Measurements from ENCODE around the gene VKORC1. TPM values are rescaled to one million over a fixed set of nuclear protein-coding genes. Genes with fewer than 3 reads are reported as not detected.

The VKORC1 gene
- total RNA-seq, 1 donor from 2014 or later, result 123 TPM

GRCh38 chr16:31092330-31092729 lies 2.3 kb downstream of the VKORC1 start:
- Histone ChIP-seq H3K27ac (no peak overlapping the region), H3K4me3 (no peak overlapping the region)
- intact Hi-C loops (cut with DNase I), result no loop called here

DNA sequence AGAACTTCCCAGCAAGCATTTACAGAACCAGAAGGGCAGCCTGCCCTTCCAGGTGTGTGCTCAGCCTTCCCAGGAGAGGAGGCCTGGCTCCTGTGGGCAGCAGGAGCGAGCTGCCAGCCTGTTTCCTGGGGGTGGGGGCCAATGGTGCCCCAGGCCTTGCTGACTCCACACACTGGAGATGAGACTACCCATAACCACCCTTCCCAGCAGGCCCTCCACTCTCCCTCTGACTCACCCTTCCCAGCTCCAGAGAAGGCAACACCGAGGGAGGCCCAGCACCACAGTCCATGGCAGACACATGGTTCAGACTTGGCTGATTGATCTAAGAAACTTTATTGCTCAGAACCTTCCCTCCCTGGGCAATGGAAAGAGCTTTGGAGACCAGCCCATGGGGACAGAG lies 4.1 kb downstream of the VKORC1 start:
- Histone ChIP-seq H3K4me1 (peaks cover 17% of the 10 kb centered on the region), H3K9me3 (no peaks in the 10 kb centered on the region), H3K36me3 (peaks cover 0 to 12% of the 10 kb centered on the region in 2 donors), H3K4me3 (no peak overlapping the region), H3K27me3 (no peaks in the 10 kb centered on the region), H3K27ac (no peak overlapping the region)
- TF ChIP-seq POLR2A (IDR thresholded peaks at IDR 0.05), result no peak
- no peak for TF ChIP-seq POLR2AphosphoS5 (IDR thresholded peaks at IDR 0.05; ENCODE audit: insufficient read depth in 1 of 2, low read depth in 1 of 2)
- no peak for TF ChIP-seq CTCF (IDR thresholded peaks at IDR 0.05)
- no peak for DNase-seq (ENCODE audit: extremely low spot score in 2 of 2)
- intact Hi-C loops (cut with DNase I), result no loop called here

More at GRCh38 chr16:31092330-31092729, 2.3 kb downstream of the VKORC1 start:
- H3K9me3 ChIP-seq, result no peaks in the 10 kb centered on the region
- H3K27me3 ChIP-seq, result no peaks in the 10 kb centered on the region
- TF ChIP-seq CTCF (IDR thresholded peaks at IDR 0.05) (no peak), POLR2AphosphoS5 (IDR thresholded peaks at IDR 0.05; ENCODE audit: insufficient read depth in 1 of 2, low read depth in 1 of 2) (no peak), POLR2A (IDR thresholded peaks at IDR 0.05) (no peak)
- DNase-seq (ENCODE audit: extremely low spot score in 2 of 2), result no peak
- H3K4me1 ChIP-seq, result peaks cover 17% of the 10 kb centered on the region
- H3K36me3 ChIP-seq, result peaks cover 0 to 10% of the 10 kb centered on the region in 2 donors

DNA sequence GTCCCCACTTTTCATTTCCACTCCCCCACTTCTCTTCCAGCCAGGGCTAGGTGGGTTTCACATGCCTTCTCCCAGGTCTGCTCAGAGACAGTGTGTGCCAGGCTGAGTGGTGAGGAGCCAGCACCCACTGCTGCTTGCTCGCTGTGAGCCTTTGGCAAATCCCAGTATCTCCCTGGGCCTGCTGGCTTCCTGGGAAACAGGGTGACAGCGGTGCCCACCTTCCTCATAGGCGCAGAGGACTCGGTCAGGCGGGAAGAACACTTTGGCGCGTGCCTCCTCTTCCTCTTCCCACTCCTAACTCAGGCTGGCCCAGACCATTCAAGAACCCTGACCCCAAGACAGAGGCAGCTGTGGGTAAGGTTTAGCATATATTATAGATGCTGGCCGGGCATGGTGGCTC lies 5.4 kb downstream of the VKORC1 start:
- Histone ChIP-seq H3K4me3 (no peak overlapping the region), H3K36me3 (peaks cover 0 to 18% of the 10 kb centered on the region in 2 donors), H3K9me3 (no peaks in the 10 kb centered on the region), H3K27me3 (no peaks in the 10 kb centered on the region), H3K4me1 (peaks cover 17% of the 10 kb centered on the region), H3K27ac (no peak overlapping the region)
- DNase-seq (ENCODE audit: extremely low spot score in 2 of 2), result no peak
- TF ChIP-seq CTCF (IDR thresholded peaks at IDR 0.05), result no peak
- TF ChIP-seq POLR2AphosphoS5 (IDR thresholded peaks at IDR 0.05; ENCODE audit: insufficient read depth in 1 of 2, low read depth in 1 of 2), result no peak
- no peak for TF ChIP-seq POLR2A (IDR thresholded peaks at IDR 0.05)
- intact Hi-C loops (cut with DNase I), result loop anchor here (10.0 kb wide), 1 partner anchor 56 kb away; no protein-coding TSS in a partner anchor

DNA sequence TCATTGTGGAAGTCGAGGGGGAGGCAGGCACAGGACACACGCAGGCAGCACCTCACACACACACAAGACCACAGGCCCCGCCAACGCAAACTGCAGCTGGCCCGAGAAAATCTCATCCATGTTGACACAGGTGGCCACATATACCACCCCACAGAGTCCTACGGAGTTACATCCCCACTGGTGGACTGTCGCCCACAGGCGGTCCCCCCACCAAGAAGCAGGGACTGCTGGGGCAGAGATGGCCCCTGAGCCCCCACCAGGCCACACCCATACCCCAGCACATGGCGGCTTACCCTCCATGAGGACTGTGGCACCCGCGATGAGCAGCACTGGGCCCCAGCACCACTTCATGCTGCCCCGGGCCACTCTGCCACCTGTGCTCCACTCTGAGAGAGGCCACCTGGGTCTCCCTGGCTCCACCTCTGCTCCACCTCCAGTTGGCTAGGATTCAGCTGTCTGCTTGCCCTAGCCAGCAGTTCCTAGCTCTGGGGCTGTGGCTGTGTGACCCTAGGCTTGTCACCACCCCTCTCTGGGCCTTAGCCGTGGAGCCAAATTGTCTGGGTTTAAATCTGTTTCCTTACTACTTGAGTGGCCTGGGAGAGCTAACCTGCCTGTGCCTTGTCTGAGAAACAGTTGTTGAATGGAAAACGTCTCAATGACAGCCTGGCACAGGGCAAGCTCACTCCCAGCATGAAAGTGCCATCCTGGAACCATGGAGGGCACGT lies 6.0 kb downstream of the VKORC1 start, which contains the start of gene PRSS53:
PRSS53 (minus strand) TSS at position 485 of the 725 bp plus-strand sequence; CDS start at position 351, 134 bp downstream.
- TF ChIP-seq CTCF (IDR thresholded peaks at IDR 0.05) (no peak), POLR2A (IDR thresholded peaks at IDR 0.05) (no peak), POLR2AphosphoS5 (IDR thresholded peaks at IDR 0.05; ENCODE audit: insufficient read depth in 1 of 2, low read depth in 1 of 2) (no peak)
- Histone ChIP-seq H3K36me3 (peaks cover 0 to 21% of the 10 kb centered on the region in 2 donors), H3K4me3 (no peak within 1 kb of the TSS), H3K4me1 (peaks cover 11% of the 10 kb centered on the region), H3K9me3 (no peaks in the 10 kb centered on the region), H3K27me3 (no peaks in the 10 kb centered on the region), H3K27ac (no peak within 1 kb of the TSS)
- no peak for DNase-seq (ENCODE audit: extremely low spot score in 2 of 2)
- intact Hi-C loops (cut with DNase I), result loop anchor here (10.0 kb wide), 1 partner anchor 56 kb away; no protein-coding TSS in a partner anchor

DNA sequence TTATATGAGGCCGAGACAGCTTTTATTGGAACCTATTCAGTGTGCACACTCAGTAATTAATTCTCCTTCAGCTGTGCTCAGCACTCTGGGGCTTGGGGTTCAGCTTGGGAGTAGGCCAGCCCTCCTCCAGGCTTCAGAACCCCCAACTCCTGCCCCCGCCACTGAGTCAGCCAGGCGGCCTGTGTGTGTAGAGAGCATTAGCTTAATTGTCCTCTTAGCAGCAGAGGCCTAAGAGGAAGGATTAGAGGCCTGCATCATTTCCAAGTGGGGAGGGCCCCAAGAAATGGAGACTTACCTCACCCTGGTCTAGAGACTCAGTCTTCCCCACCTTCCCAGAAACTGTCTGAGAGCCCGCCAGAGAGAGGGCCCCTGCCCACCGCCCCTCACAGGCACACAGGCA lies 6.6 kb downstream of the VKORC1 start:
- intact Hi-C loops (cut with DNase I), result loop anchor here (10.0 kb wide), 1 partner anchor 57 kb away; no protein-coding TSS in a partner anchor
- Histone ChIP-seq H3K9me3 (no peaks in the 10 kb centered on the region), H3K4me3 (no peak overlapping the region), H3K4me1 (peaks cover 5% of the 10 kb centered on the region), H3K27ac (no peak overlapping the region), H3K27me3 (no peaks in the 10 kb centered on the region), H3K36me3 (peaks cover 0 to 27% of the 10 kb centered on the region in 2 donors)
- no peak for DNase-seq (ENCODE audit: extremely low spot score in 2 of 2)
- TF ChIP-seq POLR2A (IDR thresholded peaks at IDR 0.05), result no peak
- TF ChIP-seq POLR2AphosphoS5 (IDR thresholded peaks at IDR 0.05; ENCODE audit: insufficient read depth in 1 of 2, low read depth in 1 of 2), result no peak
- no peak for TF ChIP-seq CTCF (IDR thresholded peaks at IDR 0.05)
